Adipose tissue (tissue), 3 donors: Measurements from ENCODE around the gene FECH. TPM values are rescaled to one million over a fixed set of nuclear protein-coding genes. Genes with fewer than 3 reads are reported as not detected.

Experiments used
- polyA plus RNA-seq, 3 donors: library from polyadenylated mRNA; stranded (reverse); fragments of 200-250 nt; gene quantifications; one replicate each; pipeline ENCODE4 v1.2.3, GENCODE V29; 2013
- donor health status: healthy with polysubstance abuse.
- donor health status: Bipolar disorder and iron deficiency.
- donor health status: healthy.

Gene FECH
- polyA plus RNA-seq, 3 donors, result 6.2 to 14.5 (median 13.9) TPM

Other genes starting within 250 kb of the FECH start
- gene ST8SIA3, start 234.1 kb downstream of the FECH start, polyA plus RNA-seq, result under 1 TPM in 2 of 3 donors, not detected in 1; 0.01 to 0.41 TPM
- under 1 TPM; under 0.01 to 0.09 (median 0.01) TPM for gene ONECUT2, start 151.3 kb downstream of the FECH start, polyA plus RNA-seq
- 10 to 100 TPM; 36.2 to 66.3 (median 53.8) TPM for gene NARS1, start 35.1 kb upstream of the FECH start, polyA plus RNA-seq
- 10 to 100 TPM in 1 of 3 donors, 1 to 10 TPM in 2; 3.1 to 18.2 (median 7.8) TPM for gene ATP8B1, start 216.6 kb upstream of the FECH start, polyA plus RNA-seq